ENCODE measurements around the gene ESF1. TPM values are rescaled to one million over a fixed set of nuclear protein-coding genes. Genes with fewer than 3 reads are reported as not detected.

The ESF1 gene
- total and polyA plus RNA-seq, 9 of the 15 experiments (the other 6 are each of a cell fraction or from before 2014, with no cell fraction given) = 7.0 to 30.4 (median 18.6) TPM

GRCh38 chr20:13681248-13682125, 103.2 kb downstream of the ESF1 start (continued):
- no peak for TF ChIP-seq MLLT1 (IDR thresholded peaks at IDR 0.05)
- TF ChIP-seq ZNF316 (IDR thresholded peaks at IDR 0.05) = peak; percentile 70
- peak; percentile 51; the same call in 1 of the 2 replicates for TF ChIP-seq MAFF (IDR thresholded peaks at IDR 0.05; ENCODE audit: low read length)
- TF ChIP-seq MAFK (IDR thresholded peaks at IDR 0.05; ENCODE audit: low read length) = peak; percentile 54; the same call in 1 of the 2 replicates
- TF ChIP-seq DNMT1 (IDR thresholded peaks at IDR 0.05) = no peak
- peak; percentile 50 for TF ChIP-seq C11orf30 (IDR thresholded peaks at IDR 0.05; ENCODE audit: low read depth)
- TF ChIP-seq SREBF2 (CRISPR knock-in tag; IDR thresholded peaks at IDR 0.05) = no peak
- TF ChIP-seq NR2C1 (IDR thresholded peaks at IDR 0.05) = no peak
- 0 out of 2 replicates have a peak, but pooled peaks have one; percentile 20 for TF ChIP-seq NR2C1 (tag; IDR thresholded peaks at IDR 0.05)
- no peak for TF ChIP-seq CGGBP1 (CRISPR knock-in tag; IDR thresholded peaks at IDR 0.05)

GRCh38 chr20:13678944-13679343, 105.8 kb downstream of the ESF1 start:
- no peak for FAIRE-seq

More at GRCh38 chr20:13678944-13679343, 105.8 kb downstream of the ESF1 start:
- H3K4me3 ChIP-seq = no peak overlapping the region
- CTCF ChIA-PET (ENCODE audit: low intra/inter-chr PET ratio) = no interaction called here
- no TSS peak for BruUV-seq (replicated peaks)
- H3K9me3 ChIP-seq (replicated peaks; ENCODE audit: control insufficient read depth, insufficient read depth, low read depth, low read length) = no peaks in the 10 kb centered on the region
- WGBS (ENCODE audit: insufficient coverage, low coverage, missing lambda C conversion rate) = 14% methylated on average over 1 of the region's 1 CpG
- no peak overlapping the region for H3K4me2 ChIP-seq (ENCODE audit: insufficient read depth, low read length)
- no peak overlapping the region for H3K9ac ChIP-seq (ENCODE audit: insufficient read depth in 1 of 2, low read depth in 2 of 2, low read length in 2 of 2)
- TF ChIP-seq ZNF174 (CRISPR knock-in tag; IDR thresholded peaks at IDR 0.05) (no peak), E4F1 (CRISPR knock-in tag; IDR thresholded peaks at IDR 0.05; ENCODE audit: borderline replicate concordance) (no peak), ZC3H4 (CRISPR knock-in tag; IDR thresholded peaks at IDR 0.05; ENCODE audit: borderline replicate concordance) (no peak), ZNF551 (CRISPR knock-in tag; IDR thresholded peaks at IDR 0.05) (no peak), ZFP36 (IDR thresholded peaks at IDR 0.05; ENCODE audit: low read depth, low read length, partially characterized antibody) (no peak)
- H3K9me1 ChIP-seq (ENCODE audit: control insufficient read depth, insufficient read depth, low read length) = no peaks in the 10 kb centered on the region
- no peaks in the 10 kb centered on the region for H3K79me2 ChIP-seq (ENCODE audit: control insufficient read depth, insufficient read depth, low read length)
- ATAC-seq (no peak), DNase-seq (ENCODE audit: extremely low read depth in 1 of 4, low spot score in 3 of 4) (no peak)
- POLR2A ChIA-PET = no interaction called here
- no peaks in the 10 kb centered on the region; a peak in 1 of 5 replicates for H3K27me3 ChIP-seq (ENCODE audit: control insufficient read depth in 2 of 2, insufficient read depth in 2 of 2, low read length in 2 of 2)
- no peaks in the 10 kb centered on the region for H3K4me1 ChIP-seq (replicated peaks in 1 of 2; ENCODE audit: control insufficient read depth in 2 of 2, insufficient read depth in 2 of 2, low read length in 2 of 2)
- H3K27ac ChIP-seq (ENCODE audit: extremely low read depth, low read depth, low read length) = no peak overlapping the region
- H2AFZ ChIP-seq (ENCODE audit: low read depth, low read length) = no peak overlapping the region
- no peaks in the 10 kb centered on the region for H4K20me1 ChIP-seq (replicated peaks; ENCODE audit: control insufficient read depth, insufficient read depth, low read length)
- intact Hi-C loops (cut with micrococcal nuclease) = no loop called here
- in situ Hi-C loops (cut with MboI) = no loop called here
- H3K36me3 ChIP-seq (ENCODE audit: control insufficient read depth, insufficient read depth, low read length) = no peaks in the 10 kb centered on the region

Measured in K562 (cell line).